HFFc6 (cell line): ENCODE measurements around the gene TMEM190. TPM values are rescaled to one million over a fixed set of nuclear protein-coding genes. Genes with fewer than 3 reads are reported as not detected.
A peak's percentile ranks its signal among the peaks of the same experiment; 100 is the strongest.

Experiments used
- DNase-seq: peaks from one replicate; pipeline ENCODE4 v3.0.0-alpha.2; 2018
- H3K27ac Mint-ChIP-seq: 2 replicates; pipeline ENCODE4 v1.8.0; 2020; ENCODE audit warnings: mild to moderate bottlenecking, mixed read lengths
- H3K27me3 Mint-ChIP-seq: 2 replicates; pipeline ENCODE4 v1.8.0; 2021; ENCODE audit warnings: mild to moderate bottlenecking, moderate library complexity, mixed read lengths; ENCODE audit not compliant: insufficient read depth
- H3K36me3 Mint-ChIP-seq: 2 replicates; pipeline ENCODE4 v1.8.0; 2021; ENCODE audit warnings: low read depth, mixed read lengths
- H3K4me1 Mint-ChIP-seq: 2 replicates; pipeline ENCODE4 v1.8.0; 2020; ENCODE audit warnings: low read depth, mixed read lengths
- H3K4me3 Mint-ChIP-seq: 2 replicates; pipeline ENCODE4 v1.8.0; 2020; ENCODE audit warnings: mild to moderate bottlenecking, moderate library complexity, mixed read lengths
- H3K9me3 Mint-ChIP-seq: 2 replicates; pipeline ENCODE4 v1.8.0; 2020; ENCODE audit warnings: mild to moderate bottlenecking, mixed read lengths
- total RNA-seq, 6 experiments: library from RNA; stranded (reverse); fragmentation: NEBNext Ultra II Directional; extraction: Animal tissue kit (Norgen Biotek cat#: 25700); gene quantifications; 2 replicates in 1 of 6; 3 replicates in 5 of 6; pipeline ENCODE4 v1.2.3, GENCODE V29; 2021
- TF ChIP-seq, protein P1 (sequence below): fragments of 200-600 bp; sonication (generic); IDR thresholded peaks from 2 replicates; pipeline ENCODE4 v1.5.0; 2021; ENCODE audit warnings: antibody characterized with exemption, mild to moderate bottlenecking

Gene TMEM190
- total RNA-seq, 6 experiments from 2014 or later: 0.33 to 1.1 (median 0.61) TPM; not detected in 3

DNA sequence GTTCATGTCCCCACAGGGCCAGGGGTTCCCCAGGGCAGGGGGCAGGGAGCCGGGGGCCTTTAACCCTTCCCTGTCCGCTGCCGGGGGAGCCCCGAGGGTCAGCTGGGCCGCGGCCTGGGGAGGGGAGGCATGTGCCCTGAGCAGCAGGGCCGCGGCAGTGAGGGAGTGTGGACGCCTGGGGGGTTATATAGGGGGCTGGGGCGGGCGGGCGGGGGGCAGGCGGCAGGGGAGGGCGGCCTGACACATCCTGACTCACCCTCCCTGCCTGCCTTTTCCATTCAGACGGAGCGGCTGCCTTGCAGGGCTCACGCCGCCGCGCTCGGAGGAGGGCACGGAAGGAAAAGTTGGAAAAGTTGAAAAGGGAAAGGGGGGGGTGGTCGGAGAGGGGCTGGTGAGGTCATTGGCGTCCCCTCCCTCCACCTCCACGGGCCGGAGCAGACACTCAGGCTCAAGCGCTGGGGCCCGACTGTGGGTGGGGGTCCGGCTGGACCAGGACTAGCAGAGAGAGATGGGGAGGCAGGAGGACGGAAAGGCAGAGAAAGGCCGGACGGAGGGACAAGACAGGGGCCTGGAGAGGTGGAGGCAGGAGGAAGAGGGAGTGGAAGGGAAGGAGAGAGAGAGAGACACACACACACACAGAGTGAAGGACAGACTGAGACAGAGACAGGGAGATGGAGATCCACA lies 6.2 kb upstream of the TMEM190 start, which contains the start of gene IL11:
Gene IL11 (minus strand): TSS at position 159 of the 684 bp plus-strand sequence. CDS start 153 bp downstream, at position 6.
- Mint-ChIP-seq H3K4me3 (peak within 1 kb of the TSS; percentile 92), H3K4me1 (peaks cover 28% of the 10 kb centered on the region), H3K9me3 (no peaks in the 10 kb centered on the region), H3K36me3 (peaks cover 8% of the 10 kb centered on the region; the same call in 1 of the 2 replicates), H3K27me3 (no peaks in the 10 kb centered on the region; the same call in 1 of the 2 replicates), H3K27ac (peak within 1 kb of the TSS; percentile 91)
- DNase-seq: peak; percentile 74
- TF ChIP-seq, protein P1, sequence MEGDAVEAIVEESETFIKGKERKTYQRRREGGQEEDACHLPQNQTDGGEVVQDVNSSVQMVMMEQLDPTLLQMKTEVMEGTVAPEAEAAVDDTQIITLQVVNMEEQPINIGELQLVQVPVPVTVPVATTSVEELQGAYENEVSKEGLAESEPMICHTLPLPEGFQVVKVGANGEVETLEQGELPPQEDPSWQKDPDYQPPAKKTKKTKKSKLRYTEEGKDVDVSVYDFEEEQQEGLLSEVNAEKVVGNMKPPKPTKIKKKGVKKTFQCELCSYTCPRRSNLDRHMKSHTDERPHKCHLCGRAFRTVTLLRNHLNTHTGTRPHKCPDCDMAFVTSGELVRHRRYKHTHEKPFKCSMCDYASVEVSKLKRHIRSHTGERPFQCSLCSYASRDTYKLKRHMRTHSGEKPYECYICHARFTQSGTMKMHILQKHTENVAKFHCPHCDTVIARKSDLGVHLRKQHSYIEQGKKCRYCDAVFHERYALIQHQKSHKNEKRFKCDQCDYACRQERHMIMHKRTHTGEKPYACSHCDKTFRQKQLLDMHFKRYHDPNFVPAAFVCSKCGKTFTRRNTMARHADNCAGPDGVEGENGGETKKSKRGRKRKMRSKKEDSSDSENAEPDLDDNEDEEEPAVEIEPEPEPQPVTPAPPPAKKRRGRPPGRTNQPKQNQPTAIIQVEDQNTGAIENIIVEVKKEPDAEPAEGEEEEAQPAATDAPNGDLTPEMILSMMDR: no peak

DNA sequence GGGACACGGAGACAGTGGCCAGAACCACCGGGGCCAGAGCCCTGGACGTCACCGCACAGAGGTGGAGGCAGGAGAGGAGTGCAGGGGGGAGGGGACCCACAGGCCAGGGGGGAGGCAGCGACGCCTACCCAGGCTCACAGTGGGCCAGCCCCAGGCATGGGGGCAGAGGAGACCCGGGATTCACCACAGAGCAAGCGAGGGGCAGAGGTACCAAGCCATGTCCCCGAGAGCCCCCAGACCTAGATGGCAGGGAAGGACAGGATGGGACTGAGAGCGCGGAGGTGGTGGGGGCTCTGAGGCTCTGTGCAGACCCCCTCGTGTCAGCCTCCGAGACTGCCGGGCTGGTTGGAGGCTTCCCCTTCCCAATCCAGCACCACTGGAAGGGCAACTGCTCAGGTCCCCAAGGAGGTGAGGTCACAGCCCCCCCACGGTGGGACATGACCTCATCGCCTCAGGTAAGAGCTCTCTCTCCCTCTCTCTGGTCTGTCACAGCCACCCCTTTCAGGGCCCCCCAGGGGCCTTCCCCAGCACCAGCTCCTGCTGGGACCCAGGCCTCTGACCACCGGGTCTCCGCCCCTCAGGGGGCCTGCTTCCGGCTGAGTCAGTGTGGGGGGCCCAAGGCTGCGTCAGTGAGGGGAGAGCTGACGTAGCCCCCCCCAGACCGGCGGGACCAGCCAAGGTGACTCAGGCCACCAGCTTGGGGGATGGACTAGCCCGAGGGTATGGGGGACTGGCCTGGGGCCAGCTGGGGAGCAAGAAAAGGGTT lies 4.1 kb upstream of the TMEM190 start:
- Mint-ChIP-seq H3K9me3 (no peaks in the 10 kb centered on the region), H3K4me3 (0 out of 2 replicates have a peak overlapping the region, but pooled peaks have one; percentile 26), H3K27ac (peak overlapping the region; percentile 90), H3K27me3 (no peaks in the 10 kb centered on the region; the same call in 1 of the 2 replicates), H3K36me3 (peaks cover 4% of the 10 kb centered on the region; the same call in 1 of the 2 replicates), H3K4me1 (peaks cover 28% of the 10 kb centered on the region)
- DNase-seq: peak; percentile 63
- TF ChIP-seq, protein P1: no peak

DNA sequence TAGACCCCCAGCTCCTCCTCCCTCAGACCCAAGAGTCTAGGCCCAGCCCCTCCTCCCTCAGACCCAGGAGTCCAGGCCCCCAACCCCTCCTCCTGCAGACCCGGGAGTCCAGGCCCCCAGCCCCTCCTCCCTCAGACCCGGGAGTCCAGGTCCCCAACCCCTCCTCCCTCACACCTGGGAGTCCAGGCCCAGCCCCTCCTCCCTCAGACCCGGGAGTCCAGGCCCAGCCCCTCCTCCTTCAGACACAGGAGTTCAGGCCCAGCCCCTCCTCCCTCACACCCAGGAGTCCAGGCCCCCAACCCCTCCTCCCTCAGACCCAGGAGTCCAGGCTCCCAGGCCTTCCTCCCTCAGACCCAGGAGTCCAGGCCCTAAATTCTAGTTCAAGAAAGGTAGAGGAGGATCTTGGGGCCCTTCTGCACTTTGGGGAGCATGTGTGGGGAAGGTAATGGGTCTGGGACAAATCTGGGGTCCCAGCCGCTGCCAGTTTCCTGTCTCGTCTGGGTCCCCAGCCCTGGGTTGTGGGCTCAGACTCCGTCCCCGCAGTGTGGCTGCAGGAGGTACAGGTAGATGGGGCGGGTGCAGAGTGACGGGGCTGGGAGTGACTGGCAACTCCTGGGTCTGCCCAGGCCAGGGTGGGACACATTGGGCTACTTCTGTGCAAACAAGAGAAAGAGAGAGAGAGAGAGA lies 3.2 kb upstream of the TMEM190 start:
- peaks cover 28% of the 10 kb centered on the region for H3K4me1 Mint-ChIP-seq
- H3K4me3 Mint-ChIP-seq: peak overlapping the region; percentile 62
- no peak for DNase-seq
- no peaks in the 10 kb centered on the region for H3K27me3 Mint-ChIP-seq
- H3K9me3 Mint-ChIP-seq: no peaks in the 10 kb centered on the region
- H3K36me3 Mint-ChIP-seq: no peaks in the 10 kb centered on the region
- H3K27ac Mint-ChIP-seq: peak overlapping the region; percentile 90
- TF ChIP-seq, protein P1: no peak

DNA sequence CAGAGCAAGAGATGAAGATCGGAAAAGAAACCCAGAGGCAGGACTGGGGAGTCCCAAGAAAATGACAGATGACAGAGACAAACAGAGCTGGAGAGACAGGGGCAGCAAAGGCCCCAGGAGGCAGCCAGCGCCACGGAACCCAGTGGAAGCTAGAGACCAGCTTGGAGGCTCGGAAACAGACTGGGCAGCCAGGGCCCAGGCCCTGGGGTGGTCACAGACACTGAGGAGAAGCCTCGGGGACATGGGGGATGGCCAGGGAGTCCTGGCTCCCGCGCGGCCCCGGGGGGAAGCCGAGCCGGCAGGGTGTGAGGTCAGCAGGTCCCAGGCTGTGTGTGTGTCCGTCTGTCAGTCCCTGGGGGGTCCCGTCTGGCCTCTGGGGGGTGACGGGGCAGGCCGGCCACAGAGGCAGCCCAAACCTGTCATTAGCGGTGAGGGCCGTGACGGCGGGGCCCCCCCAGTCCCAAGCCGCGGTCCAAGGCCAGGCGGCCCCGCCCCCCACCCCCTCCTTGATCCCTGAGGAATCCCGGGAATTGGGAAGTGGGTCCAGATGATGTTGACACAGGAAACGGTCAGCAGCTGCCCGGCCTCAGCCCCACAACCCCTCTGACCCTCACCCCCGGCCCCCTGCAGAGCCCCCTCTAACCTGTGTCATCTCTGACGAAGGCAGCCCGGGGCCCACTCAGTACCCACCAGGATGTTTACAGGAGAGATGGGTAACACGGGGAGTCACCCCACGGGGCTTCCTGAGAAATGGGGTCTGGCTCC lies 2.5 kb upstream of the TMEM190 start:
- Mint-ChIP-seq H3K27me3 (no peaks in the 10 kb centered on the region), H3K27ac (peak overlapping the region; percentile 90), H3K36me3 (no peaks in the 10 kb centered on the region), H3K4me3 (peak overlapping the region; percentile 62), H3K4me1 (peaks cover 28% of the 10 kb centered on the region), H3K9me3 (no peaks in the 10 kb centered on the region)
- TF ChIP-seq, protein P1: no peak
- no peak for DNase-seq
